ENCODE measurements around the gene CLMP.
A peak's percentile ranks its signal among the peaks of the same experiment; 100 is the strongest.

Gene CLMP

DNA sequence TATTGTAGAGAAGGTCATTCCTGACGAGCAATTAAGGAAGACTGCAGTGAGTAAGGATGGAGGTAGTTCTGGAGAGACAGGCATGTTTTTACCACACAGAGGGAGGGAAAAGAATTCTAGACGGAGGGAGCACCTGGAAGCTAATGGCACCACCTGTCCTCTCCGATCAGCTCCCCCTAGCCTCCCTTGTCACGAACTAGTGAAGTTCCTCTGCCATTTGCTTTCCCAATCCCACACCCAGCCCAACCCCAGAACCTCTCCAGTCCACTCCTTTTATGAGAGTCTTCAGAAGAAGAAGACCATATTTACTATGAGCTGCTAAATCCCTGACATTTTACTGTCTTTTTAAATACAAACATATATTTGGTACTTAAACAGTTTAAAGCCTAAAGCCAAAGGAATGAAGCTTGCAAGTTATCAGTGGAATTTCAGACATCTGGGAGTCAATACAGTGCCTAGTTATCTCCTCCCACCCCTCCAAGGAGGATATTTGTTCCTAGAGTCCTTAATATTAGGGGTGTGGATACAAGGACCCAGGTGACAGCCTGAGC, 87.0 kb downstream of the CLMP start:
- DNase-seq (ENCODE audit: low read depth): no peak
- TF ChIP-seq, protein P1, sequence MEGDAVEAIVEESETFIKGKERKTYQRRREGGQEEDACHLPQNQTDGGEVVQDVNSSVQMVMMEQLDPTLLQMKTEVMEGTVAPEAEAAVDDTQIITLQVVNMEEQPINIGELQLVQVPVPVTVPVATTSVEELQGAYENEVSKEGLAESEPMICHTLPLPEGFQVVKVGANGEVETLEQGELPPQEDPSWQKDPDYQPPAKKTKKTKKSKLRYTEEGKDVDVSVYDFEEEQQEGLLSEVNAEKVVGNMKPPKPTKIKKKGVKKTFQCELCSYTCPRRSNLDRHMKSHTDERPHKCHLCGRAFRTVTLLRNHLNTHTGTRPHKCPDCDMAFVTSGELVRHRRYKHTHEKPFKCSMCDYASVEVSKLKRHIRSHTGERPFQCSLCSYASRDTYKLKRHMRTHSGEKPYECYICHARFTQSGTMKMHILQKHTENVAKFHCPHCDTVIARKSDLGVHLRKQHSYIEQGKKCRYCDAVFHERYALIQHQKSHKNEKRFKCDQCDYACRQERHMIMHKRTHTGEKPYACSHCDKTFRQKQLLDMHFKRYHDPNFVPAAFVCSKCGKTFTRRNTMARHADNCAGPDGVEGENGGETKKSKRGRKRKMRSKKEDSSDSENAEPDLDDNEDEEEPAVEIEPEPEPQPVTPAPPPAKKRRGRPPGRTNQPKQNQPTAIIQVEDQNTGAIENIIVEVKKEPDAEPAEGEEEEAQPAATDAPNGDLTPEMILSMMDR (IDR thresholded peaks at IDR 0.05; ENCODE audit: insufficient read depth, low read depth, low read length, missing control alignments): no peak
- no peak overlapping the region for H3K4me3 ChIP-seq (ENCODE audit: low read depth, low read length)

DNA sequence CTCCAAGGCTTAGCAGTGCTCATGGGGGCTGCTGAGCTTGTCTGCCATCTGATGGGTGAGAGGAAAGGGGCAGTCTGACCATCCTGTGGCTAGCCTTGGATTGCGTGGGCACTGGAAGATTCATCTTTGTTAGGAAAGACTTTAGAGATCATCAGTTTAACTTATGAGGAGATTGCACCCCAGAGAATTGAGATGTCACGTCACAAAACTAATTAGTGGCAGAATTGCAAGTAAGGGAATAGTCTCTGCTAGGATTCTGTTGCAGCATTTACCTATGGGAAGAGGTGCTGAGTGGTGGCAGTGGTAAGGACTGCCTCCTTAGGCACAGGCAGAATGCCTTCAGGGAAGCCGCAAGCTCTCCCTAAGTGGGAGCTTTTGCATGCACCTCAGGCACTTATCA, 90.4 kb downstream of the CLMP start:
- H3K4me3 ChIP-seq (ENCODE audit: low read depth, low read length): no peak overlapping the region
- DNase-seq (ENCODE audit: low read depth): no peak
- TF ChIP-seq, protein P1 (IDR thresholded peaks at IDR 0.05; ENCODE audit: insufficient read depth, low read depth, low read length, missing control alignments): no peak

DNA sequence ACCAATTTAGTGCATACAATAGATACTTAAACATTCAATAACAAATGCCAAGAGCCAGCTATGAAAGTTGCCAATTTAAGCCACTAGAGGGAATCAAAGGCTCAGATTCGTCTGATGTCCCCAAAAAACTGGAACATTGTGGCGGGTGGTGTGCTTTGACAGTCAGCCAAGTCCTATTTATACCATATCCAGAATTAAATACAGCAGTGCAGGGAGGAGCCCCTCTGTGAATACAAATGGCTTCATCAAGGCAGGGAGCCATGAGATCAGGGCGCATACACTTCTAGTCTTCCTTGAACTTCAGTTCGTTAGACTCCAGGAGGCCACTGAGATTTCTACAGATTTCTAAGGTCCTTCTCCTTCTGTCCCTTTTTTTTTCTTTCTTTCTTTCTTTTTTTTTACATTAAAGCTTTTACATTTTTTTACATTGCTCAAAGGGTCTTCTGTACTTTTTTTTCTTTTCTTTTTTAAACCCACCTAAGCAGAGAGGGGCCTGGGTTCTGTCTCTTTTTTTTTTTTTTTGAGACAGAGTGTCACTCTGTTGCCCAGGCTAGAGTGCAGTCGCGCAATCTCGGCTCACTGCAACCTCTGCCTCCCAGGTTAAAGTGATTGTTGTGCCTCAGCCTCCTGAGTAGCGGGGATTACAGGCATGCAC, 91.6 kb downstream of the CLMP start:
- TF ChIP-seq, protein P1 (IDR thresholded peaks at IDR 0.05; ENCODE audit: insufficient read depth, low read depth, low read length, missing control alignments): peak; percentile 50
- peak; percentile 52 for DNase-seq (ENCODE audit: low read depth)
- H3K4me3 ChIP-seq (ENCODE audit: low read depth, low read length): no peak overlapping the region

DNA sequence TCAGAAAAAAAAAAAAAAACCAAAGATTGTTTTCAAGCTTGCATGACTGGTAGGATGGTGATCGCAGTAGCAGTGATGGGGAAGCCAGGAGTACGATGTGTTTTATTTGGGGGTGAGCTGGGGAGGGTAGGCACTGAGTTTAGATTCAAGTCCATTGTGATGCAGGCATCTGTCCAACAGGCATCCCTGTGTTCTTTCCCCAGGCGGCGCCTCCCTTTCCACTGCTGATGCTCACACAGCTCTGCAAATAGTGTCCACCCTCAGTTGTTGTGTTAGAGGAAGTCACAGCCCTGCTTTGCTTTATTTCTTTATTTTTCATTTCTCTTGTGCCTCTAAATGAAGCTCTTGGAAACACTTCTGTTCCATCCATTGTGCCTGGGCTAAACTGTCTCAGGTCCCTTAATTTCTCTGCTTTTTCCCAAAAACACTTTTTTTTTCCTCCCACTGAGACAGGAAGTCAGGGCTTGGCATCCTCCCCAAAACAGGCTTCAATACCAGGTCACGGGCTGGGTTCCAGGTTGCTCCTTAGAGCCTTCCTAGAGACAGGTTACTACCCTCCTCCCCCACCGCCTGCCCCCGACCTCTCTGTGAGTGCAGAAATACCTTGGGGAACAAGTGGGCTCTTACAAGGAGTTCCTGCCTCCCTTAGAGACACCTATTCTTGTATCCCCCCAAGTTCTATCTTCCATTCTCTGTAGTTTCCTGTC, 94.5 kb downstream of the CLMP start:
- DNase-seq (ENCODE audit: low read depth): no peak
- H3K4me3 ChIP-seq (ENCODE audit: low read depth, low read length): no peak overlapping the region
- TF ChIP-seq, protein P1 (IDR thresholded peaks at IDR 0.05; ENCODE audit: insufficient read depth, low read depth, low read length, missing control alignments): no peak

DNA sequence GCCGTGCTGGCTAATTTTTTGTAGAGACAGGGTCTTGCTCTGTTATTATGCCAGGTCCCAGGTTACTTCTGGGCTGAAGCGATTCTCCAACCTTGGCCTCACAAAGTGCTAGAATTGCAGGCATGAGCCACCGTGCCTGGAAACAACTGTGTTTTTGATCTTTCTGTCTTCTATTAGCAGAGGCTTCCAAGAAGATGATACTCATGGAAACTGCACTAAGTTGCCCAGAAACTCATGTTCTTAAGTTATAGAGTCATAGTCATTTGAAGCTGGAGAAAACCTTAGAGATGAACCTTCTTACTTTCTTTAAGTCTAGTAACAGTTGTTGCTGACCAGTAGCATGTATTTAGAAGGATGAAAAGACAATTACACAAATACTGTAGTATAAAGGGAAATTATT, 96.1 kb downstream of the CLMP start:
- TF ChIP-seq, protein P1 (IDR thresholded peaks at IDR 0.05; ENCODE audit: insufficient read depth, low read depth, low read length, missing control alignments): no peak
- DNase-seq (ENCODE audit: low read depth): no peak
- no peak overlapping the region for H3K4me3 ChIP-seq (ENCODE audit: low read depth, low read length)

DNA sequence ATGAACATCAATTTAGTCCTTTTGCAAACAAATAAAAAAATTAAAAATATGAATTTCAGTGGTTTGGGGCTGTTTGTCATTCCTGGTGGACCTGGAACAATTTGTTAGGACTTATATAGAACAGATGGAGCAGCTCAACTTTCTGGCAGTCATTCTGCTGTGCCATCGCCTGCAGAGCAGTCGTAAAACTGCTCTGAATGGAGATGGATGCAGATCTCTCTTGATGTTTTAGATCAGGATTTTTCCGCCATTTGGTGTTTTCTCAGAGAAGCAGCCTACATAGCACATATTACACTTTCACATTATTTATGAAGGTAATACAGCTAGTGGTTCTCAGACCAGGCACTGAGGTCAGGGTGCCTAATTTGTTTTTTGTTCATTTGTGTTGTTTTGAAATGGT, 101.3 kb downstream of the CLMP start:
- DNase-seq (ENCODE audit: low read depth): no peak
- TF ChIP-seq, protein P1 (IDR thresholded peaks at IDR 0.05; ENCODE audit: insufficient read depth, low read depth, low read length, missing control alignments): no peak
- H3K4me3 ChIP-seq (ENCODE audit: low read depth, low read length): no peak overlapping the region
